ENCODE measurements around the gene ZNF710. TPM values are rescaled to one million over a fixed set of nuclear protein-coding genes. Genes with fewer than 3 reads are reported as not detected.

Gene ZNF710
- total RNA-seq, 4 donors from 2014 or later = 9.0 to 15.6 (median 11.2) TPM

DNA sequence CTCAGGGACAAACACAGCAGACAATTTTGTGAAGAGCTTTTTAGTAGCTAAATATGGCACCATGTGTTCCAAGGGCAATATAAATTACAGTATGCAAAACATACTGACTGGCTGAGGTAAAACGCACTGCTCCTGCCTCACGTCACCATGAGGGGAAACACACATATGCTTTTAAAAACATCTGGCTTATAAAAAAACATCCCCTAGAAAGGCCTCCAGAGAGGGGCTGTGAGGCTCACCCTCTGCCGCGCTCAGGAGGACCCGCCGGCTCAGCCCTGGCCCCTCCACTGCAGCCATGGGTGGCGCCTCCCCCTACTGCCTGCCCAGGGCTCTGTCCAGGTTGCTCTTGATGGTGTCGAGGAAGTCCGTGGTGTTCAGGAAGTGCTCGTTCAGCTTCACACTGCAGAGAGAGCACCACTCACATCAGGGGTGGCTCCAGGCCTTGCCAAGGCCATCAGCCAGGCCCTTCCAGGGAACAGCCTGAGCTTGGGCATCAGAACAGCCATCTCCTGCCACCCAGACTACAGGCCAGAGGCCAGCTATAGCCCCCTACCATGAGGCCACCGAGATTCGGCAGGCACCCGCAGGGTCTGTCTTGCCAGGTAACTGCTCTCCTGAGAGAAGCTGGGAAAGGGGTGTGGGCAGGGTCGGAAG, 83.0 kb downstream of the ZNF710 start:
- no peaks in the 10 kb centered on the region for H3K9me3 ChIP-seq
- no peak for TF ChIP-seq POLR2A (IDR thresholded peaks at IDR 0.05)
- TF ChIP-seq EP300 (IDR thresholded peaks at IDR 0.05) = no peak
- no peak for TF ChIP-seq CTCF (IDR thresholded peaks at IDR 0.05)
- H3K27ac ChIP-seq = no peak overlapping the region
- 81 to 89% methylated on average over 6 to 14 of the region's 14 CpGs for whole genome bisulfite sequencing, 2 donors
- H3K27me3 ChIP-seq = no peaks in the 10 kb centered on the region
- DNase-seq (ENCODE audit: low spot score in 2 of 2) = no peak
- no peaks in the 10 kb centered on the region for H3K4me1 ChIP-seq
- no peak overlapping the region for H3K4me3 ChIP-seq
- peaks cover 2 to 95% (median 9%) of the 10 kb centered on the region in 3 donors for H3K36me3 ChIP-seq

GRCh38 chr15:90084876-90085423, 83.8 kb downstream of the ZNF710 start:
- H3K9me3 ChIP-seq = no peaks in the 10 kb centered on the region
- H3K4me3 ChIP-seq = no peak overlapping the region
- H3K27ac ChIP-seq = no peak overlapping the region
- peaks cover 2 to 95% (median 9%) of the 10 kb centered on the region in 3 donors for H3K36me3 ChIP-seq
- no peak for DNase-seq (ENCODE audit: low spot score in 2 of 2)
- TF ChIP-seq POLR2A (IDR thresholded peaks at IDR 0.05) = no peak
- no peak for TF ChIP-seq EP300 (IDR thresholded peaks at IDR 0.05)
- WGBS, 2 donors = 88 to 100% methylated on average over 7 to 11 of the region's 18 CpGs
- no peaks in the 10 kb centered on the region for H3K4me1 ChIP-seq
- H3K27me3 ChIP-seq = no peaks in the 10 kb centered on the region

DNA sequence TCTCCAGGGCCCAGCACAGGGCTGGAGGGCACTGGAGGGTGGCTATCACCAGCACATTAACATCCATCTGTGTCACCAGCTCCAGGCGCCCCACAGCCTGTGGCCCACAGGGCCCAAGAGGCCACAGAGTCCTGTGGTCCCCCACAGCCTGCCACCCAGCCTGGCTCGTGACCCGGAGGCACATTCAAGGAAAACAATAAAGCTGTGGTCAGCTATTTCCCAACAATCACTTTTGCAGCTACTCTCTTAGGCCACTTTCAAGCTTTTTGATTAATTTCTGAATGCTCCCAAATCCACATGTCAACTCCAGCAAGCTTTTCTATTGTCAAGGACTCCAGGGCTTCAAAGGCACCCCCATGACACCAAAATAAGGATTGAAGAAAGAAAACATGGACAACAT, 84.4 kb downstream of the ZNF710 start:
- no peak for TF ChIP-seq EP300 (IDR thresholded peaks at IDR 0.05)
- no peak for TF ChIP-seq CTCF (IDR thresholded peaks at IDR 0.05)
- TF ChIP-seq POLR2A (IDR thresholded peaks at IDR 0.05) = no peak
- Histone ChIP-seq H3K4me1 (no peaks in the 10 kb centered on the region), H3K9me3 (no peaks in the 10 kb centered on the region), H3K36me3 (peaks cover 2 to 95% (median 9%) of the 10 kb centered on the region in 3 donors), H3K4me3 (no peak overlapping the region), H3K27me3 (no peaks in the 10 kb centered on the region), H3K27ac (no peak overlapping the region)
- 62 to 75% methylated on average over 2 to 3 of the region's 3 CpGs for WGBS, 2 donors
- no peak for DNase-seq (ENCODE audit: low spot score in 2 of 2)

DNA sequence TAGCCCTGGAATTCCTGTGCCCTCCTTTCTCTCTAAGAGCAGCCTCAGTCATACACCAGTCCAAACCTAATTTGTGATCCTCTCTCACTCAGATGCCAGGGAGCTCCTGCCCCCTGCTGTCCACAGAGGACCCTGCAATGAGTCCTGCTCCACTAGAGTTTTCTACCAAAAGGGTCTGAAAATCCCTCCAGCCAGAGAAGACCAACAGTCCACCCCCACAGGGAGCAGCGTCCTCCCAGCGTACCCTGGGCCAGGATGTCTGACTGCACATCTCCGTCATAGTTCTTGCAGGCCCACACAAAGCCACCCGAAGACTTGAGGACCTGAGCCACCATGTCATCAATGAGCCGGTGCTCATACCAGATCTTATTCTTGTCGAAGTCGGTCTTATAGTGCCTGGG, 85.7 kb downstream of the ZNF710 start:
- H3K27me3 ChIP-seq = no peaks in the 10 kb centered on the region
- 93 to 97% methylated on average over 7 of the region's 7 CpGs for WGBS, 2 donors
- no peak overlapping the region for H3K4me3 ChIP-seq
- H3K36me3 ChIP-seq = peaks cover 2 to 88% (median 9%) of the 10 kb centered on the region in 3 donors
- peak in 1 of 2 donors; percentile 37 for DNase-seq (ENCODE audit: low spot score in 2 of 2)
- TF ChIP-seq EP300 (IDR thresholded peaks at IDR 0.05) = no peak
- no peak for TF ChIP-seq POLR2A (IDR thresholded peaks at IDR 0.05)
- peak; percentile 33 to 58 (median 47) for TF ChIP-seq CTCF (IDR thresholded peaks at IDR 0.05)
- H3K9me3 ChIP-seq = no peaks in the 10 kb centered on the region
- no peak overlapping the region for H3K27ac ChIP-seq
- no peaks in the 10 kb centered on the region for H3K4me1 ChIP-seq

DNA sequence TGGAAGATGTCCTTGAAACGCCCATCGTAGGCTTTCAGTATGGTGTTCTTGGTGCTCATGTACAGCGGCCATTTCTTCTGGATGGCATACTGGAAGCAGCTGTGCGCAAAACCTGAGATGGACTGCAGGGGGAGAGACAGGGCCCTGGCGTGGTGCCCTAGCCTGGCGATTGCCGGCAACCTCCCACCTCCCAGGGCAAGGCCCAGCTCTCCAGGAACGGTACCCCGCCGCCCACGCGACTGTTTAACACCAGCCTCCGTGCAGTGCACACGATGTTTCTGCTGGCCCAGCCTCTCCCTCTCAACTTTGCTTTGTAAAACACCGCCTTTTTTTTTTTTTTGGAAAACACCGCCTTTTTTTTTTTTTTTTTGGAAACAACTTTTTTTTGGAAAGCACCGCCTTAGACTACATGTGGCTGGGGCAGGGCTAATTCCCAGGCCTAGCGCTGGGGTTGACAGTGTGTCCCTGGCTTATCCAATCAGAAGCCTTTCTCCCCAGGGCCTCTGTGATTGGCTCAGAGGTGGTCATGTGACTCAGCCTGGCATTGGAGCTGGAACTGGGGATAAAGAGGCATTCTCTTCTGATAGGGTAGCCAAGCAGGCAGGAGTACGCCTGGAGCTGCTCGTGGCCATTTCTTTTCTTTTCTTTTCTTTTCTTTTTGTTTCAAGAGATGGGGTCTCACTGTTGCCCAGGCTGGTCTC, 86.5 kb downstream of the ZNF710 start:
- no peak overlapping the region for H3K27ac ChIP-seq
- DNase-seq (ENCODE audit: low spot score in 2 of 2) = no peak
- no peak for TF ChIP-seq POLR2A (IDR thresholded peaks at IDR 0.05)
- no peak for TF ChIP-seq CTCF (IDR thresholded peaks at IDR 0.05)
- TF ChIP-seq EP300 (IDR thresholded peaks at IDR 0.05) = no peak
- no peak overlapping the region for H3K4me3 ChIP-seq
- H3K27me3 ChIP-seq = no peaks in the 10 kb centered on the region
- WGBS, 2 donors = 69 to 81% methylated on average over 20 of the region's 20 CpGs
- H3K36me3 ChIP-seq = peaks cover 2 to 81% (median 9%) of the 10 kb centered on the region in 3 donors
- H3K4me1 ChIP-seq = no peaks in the 10 kb centered on the region
- H3K9me3 ChIP-seq = no peaks in the 10 kb centered on the region
